Keratinocyte (primary cell): ENCODE results near the gene NRP2.

Experiments used
- CTCF ChIP-seq, 3 experiments: IDR thresholded peaks in 1 of 3; conservative IDR thresholded peaks in 1 of 3; optimal IDR thresholded peaks in 1 of 3; 2 replicates in 2 of 3; 3 replicates in 1 of 3; pipeline versions ENCODE3 to v1.5.1; 2011; ENCODE audit warnings: low read length in 3 of 3, mild to moderate bottlenecking in 3 of 3, moderate library complexity in 2 of 3, control low read depth in 1 of 3, inconsistent platforms in 1 of 3; ENCODE audit not compliant: insufficient read depth in 2 of 3; ENCODE audit errors: extremely low read depth in 1 of 3
- EZH2 ChIP-seq: IDR thresholded peaks from one replicate; pipeline ENCODE4 v1.6.1; 2012; ENCODE audit warnings: inconsistent platforms, mild to moderate bottlenecking, low read length, moderate library complexity

DNA sequence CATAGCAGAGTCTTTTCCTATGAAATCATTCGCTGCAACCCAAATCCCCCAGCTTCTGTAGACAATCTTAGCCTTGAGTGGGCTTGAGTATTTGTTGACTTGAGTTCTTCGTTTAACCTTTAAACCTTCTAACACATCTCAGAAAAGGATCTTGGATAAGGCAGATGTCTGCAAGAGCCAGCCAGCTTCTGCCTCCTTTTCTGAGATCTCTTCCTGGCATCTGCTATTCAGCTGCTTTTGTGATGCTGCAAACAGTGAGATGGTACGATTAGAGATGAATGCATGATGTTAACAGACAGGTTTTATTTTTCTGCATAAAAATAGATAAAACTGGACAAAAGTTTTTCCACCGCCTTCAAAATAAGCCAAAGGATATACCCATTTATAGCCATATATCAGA lies 37.5 kb downstream of the NRP2 start:
- TF ChIP-seq CTCF (optimal IDR thresholded peaks at IDR 0.05 in 1 of 3, IDR thresholded peaks at IDR 0.05 in 1 of 3, conservative IDR thresholded peaks at IDR 0.05 in 1 of 3; ENCODE audit: extremely low read depth in 1 of 3, insufficient read depth in 2 of 3, low read length in 3 of 3) (no peak), EZH2 (no peak)
